ENCODE data around the gene ZG16.

The ZG16 gene

GRCh38 chr16:29830774-29831173, 52.7 kb downstream of the ZG16 start:
- no peak for TF ChIP-seq CTCF (IDR thresholded peaks at IDR 0.05; ENCODE audit: insufficient read depth, low read depth, low read length, missing control alignments)
- DNase-seq (ENCODE audit: low read depth) = no peak
- no peak overlapping the region for H3K4me3 ChIP-seq (ENCODE audit: low read length)

GRCh38 chr16:29831490-29831889, 53.4 kb downstream of the ZG16 start:
- no peak for TF ChIP-seq CTCF (IDR thresholded peaks at IDR 0.05; ENCODE audit: insufficient read depth, low read depth, low read length, missing control alignments)
- no peak overlapping the region for H3K4me3 ChIP-seq (ENCODE audit: low read length)
- no peak for DNase-seq (ENCODE audit: low read depth)
